H1 (cell line): ENCODE results near the gene CCDC195. TPM values are rescaled to one million over a fixed set of nuclear protein-coding genes. Genes with fewer than 3 reads are reported as not detected.

Source experiments
- CTCF ChIA-PET: fragments of 300-600 bp; sonication (Branson Sonifier 250); formaldehyde crosslinking; loops from one replicate; lab custom pipeline; 2021; ENCODE audit not compliant: partially characterized antibody; lab: Charles Lee
- POLR2A ChIA-PET: fragments of 300-600 bp; sonication (Branson Sonifier 250); formaldehyde crosslinking; loops from one replicate; lab custom pipeline; 2021; ENCODE audit warnings: inconsistent platforms; ENCODE audit not compliant: partially characterized antibody; lab: Charles Lee
- DNase-seq, 2 experiments: peaks; one replicate each; pipeline versions ENCODE4 v3.0.0 to v3.0.0-alpha.2; 2010 to 2022; ENCODE audit warnings: low spot score in 2 of 2, low read depth in 1 of 2, mixed read lengths in 1 of 2
- FAIRE-seq: peaks from 2 replicates; lab custom pipeline; 2011; peaks lifted over from hg19 to GRCh38; lab: Jason Lieb, UNC
- H2AFZ ChIP-seq: 2 replicates; pipeline ENCODE4 v1.8.1; 2012; ENCODE audit warnings: low read length, inconsistent platforms
- H2AK5ac ChIP-seq: 2 replicates; pipeline ENCODE4 v1.6.1; 2013; ENCODE audit warnings: low read depth, low read length
- H2BK120ac ChIP-seq: replicated peaks from 2 replicates; pipeline ENCODE3; 2013; ENCODE audit warnings: low read depth, low read length, inconsistent platforms
- H2BK12ac ChIP-seq: 2 replicates; pipeline ENCODE4 v1.6.1; 2013; ENCODE audit warnings: low read depth, low read length
- H2BK15ac ChIP-seq: 2 replicates; pipeline ENCODE4 v1.6.1; 2013; ENCODE audit warnings: low read length
- H2BK20ac ChIP-seq: 2 replicates; pipeline ENCODE4 v1.6.1; 2013; ENCODE audit warnings: low read length
- H2BK5ac ChIP-seq: 2 replicates; pipeline ENCODE4 v1.6.1; 2013; ENCODE audit warnings: low read depth, low read length
- H3K14ac ChIP-seq: 2 replicates; pipeline ENCODE4 v1.6.1; 2013; ENCODE audit warnings: inconsistent platforms; ENCODE audit not compliant: insufficient read length
- H3K18ac ChIP-seq: 2 replicates; pipeline ENCODE4 v1.6.1; 2013; ENCODE audit warnings: low read length; ENCODE audit errors: extremely low read depth
- H3K23ac ChIP-seq: 2 replicates; pipeline ENCODE4 v1.6.1; 2013; ENCODE audit warnings: inconsistent platforms; ENCODE audit not compliant: insufficient read length
- H3K23me2 ChIP-seq: 2 replicates; pipeline ENCODE4 v1.6.1; 2013; ENCODE audit warnings: low read depth, low read length
- H3K27ac ChIP-seq: 2 replicates; pipeline ENCODE4 v1.6.1; 2011; ENCODE audit warnings: low read depth, low read length, inconsistent platforms
- H3K27me3 ChIP-seq, 4 experiments: replicated peaks in 1 of 4; 1 replicate in 1 of 4; 2 replicates in 3 of 4; pipeline versions ENCODE4 v1.6.1 to v1.8.1; 2011 to 2013; ENCODE audit warnings: low read length in 3 of 4, mild to moderate bottlenecking in 3 of 4, inconsistent platforms in 2 of 4, mixed read lengths in 2 of 4, moderate library complexity in 1 of 4; ENCODE audit not compliant: control insufficient read depth in 3 of 4, insufficient read depth in 3 of 4; ENCODE audit errors: extremely low read depth in 1 of 4
- H3K36me3 ChIP-seq, 4 experiments: 2 replicates each; pipeline versions ENCODE4 v1.6.1 to v1.8.1; 2011 to 2013; ENCODE audit warnings: mild to moderate bottlenecking in 4 of 4, low read length in 3 of 4, moderate library complexity in 2 of 4, control low read depth in 1 of 4, inconsistent platforms in 1 of 4; ENCODE audit not compliant: insufficient read depth in 4 of 4, control insufficient read depth in 2 of 4
- H3K4ac ChIP-seq: replicated peaks from 2 replicates; pipeline ENCODE3; 2013; ENCODE audit warnings: low read length, low read depth, mixed read lengths, inconsistent platforms; ENCODE audit not compliant: insufficient read length
- H3K4me1 ChIP-seq, 4 experiments: replicated peaks in 1 of 4; 1 replicate in 1 of 4; 2 replicates in 3 of 4; pipeline versions ENCODE4 v1.6.1 to v1.8.1; 2011 to 2013; ENCODE audit warnings: low read length in 3 of 4, inconsistent platforms in 2 of 4, mixed read lengths in 1 of 4; ENCODE audit not compliant: insufficient read depth in 4 of 4, control insufficient read depth in 3 of 4
- H3K4me2 ChIP-seq, 2 experiments: 2 replicates each; pipeline versions ENCODE4 v1.6.1 to v1.8.1; 2011 to 2013; ENCODE audit warnings: low read depth in 2 of 2, low read length in 2 of 2, control low read depth in 1 of 2, inconsistent platforms in 1 of 2, mild to moderate bottlenecking in 1 of 2; ENCODE audit not compliant: insufficient read depth in 1 of 2
- H3K4me3 ChIP-seq, 4 experiments: fragments of 200-600, 300-600 bp in 1 of 4; sonication (generic), shearing (Covaris generic), sonication (Bioruptor Twin) in 1 of 4; 2 replicates each; pipeline versions ENCODE4 v1.5.1 to v1.8.1; 2011 to 2016; ENCODE audit warnings: low read length in 4 of 4, low read depth in 3 of 4, control low read depth in 2 of 4, inconsistent platforms in 2 of 4, mild to moderate bottlenecking in 2 of 4, mixed read lengths in 1 of 4, moderate library complexity in 1 of 4; ENCODE audit not compliant: insufficient read depth in 2 of 4; ENCODE audit errors: extremely low read depth in 1 of 4
- H3K56ac ChIP-seq: replicated peaks from 2 replicates; pipeline ENCODE3; 2013; ENCODE audit warnings: low read depth, mild to moderate bottlenecking, mixed read lengths, low read length, inconsistent platforms; ENCODE audit not compliant: insufficient read length
- H3K79me1 ChIP-seq: 2 replicates; pipeline ENCODE4 v1.6.1; 2013; ENCODE audit warnings: low read depth, low read length, control low read depth
- H3K79me2 ChIP-seq, 2 experiments: 2 replicates each; pipeline versions ENCODE4 v1.6.1 to v1.8.1; 2012 to 2013; ENCODE audit warnings: low read length in 2 of 2, mild to moderate bottlenecking in 2 of 2, inconsistent platforms in 1 of 2; ENCODE audit not compliant: insufficient read depth in 2 of 2, control insufficient read depth in 1 of 2
- H3K9ac ChIP-seq, 4 experiments: replicated peaks in 1 of 4; 1 replicate in 1 of 4; 2 replicates in 3 of 4; pipeline versions ENCODE4 v1.6.1 to v1.8.1; 2011 to 2013; ENCODE audit warnings: low read depth in 3 of 4, low read length in 3 of 4, control low read depth in 2 of 4, mild to moderate bottlenecking in 2 of 4, moderate library complexity in 2 of 4, inconsistent platforms in 1 of 4; ENCODE audit errors: extremely low read depth in 1 of 4
- H3K9me3 ChIP-seq, 2 experiments: 2 replicates each; pipeline versions ENCODE4 v1.6.1 to v1.8.1; 2012 to 2013; ENCODE audit warnings: mild to moderate bottlenecking in 2 of 2, moderate library complexity in 2 of 2, control low read depth in 1 of 2, inconsistent platforms in 1 of 2, low read depth in 1 of 2, low read length in 1 of 2, mixed read lengths in 1 of 2; ENCODE audit not compliant: insufficient read depth in 2 of 2
- H4K20me1 ChIP-seq, 2 experiments: replicated peaks in 1 of 2; 2 replicates each; pipeline versions ENCODE3 to v1.8.1; 2011 to 2013; ENCODE audit warnings: inconsistent platforms in 2 of 2, low read length in 2 of 2, mild to moderate bottlenecking in 1 of 2; ENCODE audit not compliant: insufficient read depth in 2 of 2, control insufficient read depth in 1 of 2
- H4K5ac ChIP-seq: 2 replicates; pipeline ENCODE4 v1.6.1; 2013; ENCODE audit warnings: low read length, low read depth, mixed read lengths, inconsistent platforms; ENCODE audit not compliant: insufficient read length
- H4K8ac ChIP-seq: 2 replicates; pipeline ENCODE4 v1.8.0; 2013; ENCODE audit warnings: mild to moderate bottlenecking, moderate library complexity, low read length, inconsistent platforms; ENCODE audit not compliant: insufficient read depth; ENCODE audit errors: extremely low read depth
- H4K91ac ChIP-seq: replicated peaks from 2 replicates; pipeline ENCODE3; 2013; ENCODE audit warnings: low read length, mixed read lengths, inconsistent platforms; ENCODE audit not compliant: insufficient read length
- SRF ChIP-seq: IDR thresholded peaks from 2 replicates; pipeline ENCODE4 v1.6.1; 2011; ENCODE audit warnings: mild to moderate bottlenecking, low read depth, low read length, moderate library complexity
- SUZ12 ChIP-seq: fragments of 200-600 bp; sonication (generic); IDR thresholded peaks from 2 replicates; pipeline ENCODE4 v1.6.1; 2012; ENCODE audit warnings: mild to moderate bottlenecking, inconsistent platforms, low read length, moderate library complexity, mixed read lengths
- WGBS, 2 experiments: shearing (Covaris generic) in 1 of 2; methylation state at CpG; one replicate each; pipeline versions ENCODE4 v1.1.6 to v1.1.7; 2013 to 2015; ENCODE audit warnings: low lambda C conversion rate in 2 of 2, mixed read lengths in 2 of 2, inconsistent platforms in 1 of 2, low coverage in 1 of 2, missing lambda C conversion rate in 1 of 2; ENCODE audit not compliant: insufficient replicate concordance in 2 of 2, insufficient coverage in 1 of 2, insufficient read length in 1 of 2; ENCODE audit errors: extremely low coverage in 1 of 2, missing lambda C conversion rate in 1 of 2; 5-methylcytosine and 5-hydroxymethylcytosine counted together
- polyA plus RNA-seq, 7 experiments: library from polyadenylated mRNA; depleted of rRNA in 3 of 7; stranded (reverse) in 5 of 7; unstranded in 2 of 7; fragments of >200 nt in 5 of 7; fragments of 200-250 nt in 2 of 7; gene quantifications; 1 replicate in 5 of 7; 2 replicates in 1 of 7; 4 replicates in 1 of 7; pipeline versions ENCODE4 v1.2.1 to v1.2.3, GENCODE V29; 2011 to 2013; ENCODE audit warnings: missing spikeins in 2 of 7, mixed read lengths in 2 of 7
- total RNA-seq: library from RNA; stranded (reverse); fragmentation: NEBNext Ultra II Directional; extraction: Animal tissue kit (Norgen Biotek cat#: 25700); gene quantifications from 2 replicates; pipeline ENCODE4 v1.2.1, GENCODE V29; 2021

Gene CCDC195
- total and polyA plus RNA-seq, 2 of the 8 experiments (the other 6 are each of a cell fraction or from before 2014, with no cell fraction given): not detected

DNA sequence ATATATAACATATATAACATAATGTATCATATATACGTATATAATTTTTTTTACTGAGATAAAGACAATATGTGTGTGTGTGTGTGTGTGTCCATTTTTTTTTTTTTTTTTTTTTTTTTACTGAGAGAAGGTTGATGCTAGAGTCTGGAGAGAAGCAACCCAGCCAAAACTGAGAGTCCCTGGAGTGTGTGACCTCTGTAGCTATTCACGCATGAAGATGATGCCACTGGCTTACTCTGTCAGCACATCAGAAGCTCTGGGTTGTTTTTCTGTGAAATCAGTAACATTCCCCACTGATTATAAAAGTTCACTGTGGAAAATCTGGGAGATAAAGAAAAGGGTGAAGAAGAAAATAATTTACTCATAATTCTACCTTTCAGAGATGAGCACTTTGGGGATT lies 27.2 kb downstream of the CCDC195 start:
- no peak for DNase-seq
- H3K56ac ChIP-seq: no peak overlapping the region
- H3K79me2 ChIP-seq: no peaks in the 10 kb centered on the region
- H4K5ac ChIP-seq: no peak overlapping the region
- H2BK15ac ChIP-seq: no peak overlapping the region
- H3K27ac ChIP-seq: no peak overlapping the region
- H3K9ac ChIP-seq: no peak overlapping the region
- POLR2A ChIA-PET: no interaction called here
- 87% methylated on average over 2 of the region's 2 CpGs; no CpG with 5 or more reads in 1 of the 2 experiments for WGBS, 2 experiments
- H3K23me2 ChIP-seq: no peaks in the 10 kb centered on the region
- H3K4me1 ChIP-seq: no peaks in the 10 kb centered on the region
- H2AK5ac ChIP-seq: no peak overlapping the region
- no peak overlapping the region for H2BK12ac ChIP-seq
- no peak overlapping the region for H3K4ac ChIP-seq
- H4K8ac ChIP-seq: no peak overlapping the region
- CTCF ChIA-PET: interaction anchor here (1.7 kb wide), 1 partner anchor 14 kb away, joined by 4 read pairs; no protein-coding TSS in a partner anchor
- TF ChIP-seq SUZ12 (no peak), SRF (no peak)
- TF ChIP-seq, all 59 proteins: peak for 0
- Histone ChIP-seq H3K14ac (no peak overlapping the region), H3K79me1 (no peaks in the 10 kb centered on the region), H3K27me3 (peaks cover 0 to 1% (median 0%) of the 10 kb centered on the region in 4 experiments; a peak in 1 of 7 replicates), H2AFZ (no peak overlapping the region), H2BK120ac (no peak overlapping the region), H3K4me3 (no peak overlapping the region), H3K36me3 (no peaks in the 10 kb centered on the region), H2BK5ac (no peak overlapping the region), H2BK20ac (no peak overlapping the region), H3K9me3 (no peaks in the 10 kb centered on the region), H3K4me2 (no peak overlapping the region), H4K91ac (no peak overlapping the region), H4K20me1 (no peaks in the 10 kb centered on the region), H3K18ac (no peak overlapping the region), H3K23ac (no peak overlapping the region)
- no peak for FAIRE-seq
